Mesenchymal stem cell (in vitro differentiated cells and primary cell): Measurements from ENCODE around the gene FCN2.

ENCODE experiments used
- DNase-seq: peaks from one replicate; pipeline ENCODE4 v3.0.0-alpha.2; 2013
- H2AFZ ChIP-seq: one replicate; pipeline ENCODE4 v1.6.1; 2013; ENCODE audit warnings: low read depth, mild to moderate bottlenecking, control low read depth, inconsistent platforms, low read length, moderate library complexity
- H2AK5ac ChIP-seq: 2 replicates; pipeline ENCODE4 v1.6.1; 2013; ENCODE audit warnings: low read length, moderate library complexity, mild to moderate bottlenecking, inconsistent platforms; ENCODE audit not compliant: severe bottlenecking
- H2BK120ac ChIP-seq: one replicate; pipeline ENCODE4 v1.6.1; 2013; ENCODE audit warnings: low read depth, mild to moderate bottlenecking, inconsistent platforms, low read length, moderate library complexity
- H2BK12ac ChIP-seq, 2 experiments: one replicate each; pipeline ENCODE4 v1.6.1; 2013; ENCODE audit warnings: inconsistent platforms in 2 of 2, low read length in 2 of 2, mild to moderate bottlenecking in 2 of 2, moderate library complexity in 2 of 2, control low read depth in 1 of 2
- H2BK15ac ChIP-seq: one replicate; pipeline ENCODE4 v1.6.1; 2013; ENCODE audit warnings: mild to moderate bottlenecking, low read depth, inconsistent platforms; ENCODE audit not compliant: poor library complexity, severe bottlenecking
- H2BK5ac ChIP-seq: 2 replicates; pipeline ENCODE4 v1.6.1; 2013; ENCODE audit warnings: low read depth, mild to moderate bottlenecking, low read length, control low read depth, inconsistent platforms; ENCODE audit not compliant: poor library complexity, severe bottlenecking
- H3K14ac ChIP-seq, 2 experiments: one replicate each; pipeline ENCODE4 v1.6.1; 2013; ENCODE audit warnings: inconsistent platforms in 2 of 2, low read length in 2 of 2, control low read depth in 1 of 2, mild to moderate bottlenecking in 1 of 2, moderate library complexity in 1 of 2
- H3K18ac ChIP-seq, 2 experiments: one replicate each; pipeline ENCODE4 v1.6.1; 2013; ENCODE audit warnings: inconsistent platforms in 2 of 2, low read length in 2 of 2, control low read depth in 1 of 2, low read depth in 1 of 2, mild to moderate bottlenecking in 1 of 2
- H3K23ac ChIP-seq, 2 experiments: one replicate each; pipeline ENCODE4 v1.6.1; 2013; ENCODE audit warnings: inconsistent platforms in 2 of 2, low read length in 2 of 2, mild to moderate bottlenecking in 2 of 2, moderate library complexity in 2 of 2, control low read depth in 1 of 2
- H3K27ac ChIP-seq: 2 replicates; pipeline ENCODE4 v1.5.1; 2013; ENCODE audit warnings: mild to moderate bottlenecking, moderate library complexity, low read length, control low read depth, inconsistent platforms; ENCODE audit not compliant: poor library complexity, severe bottlenecking
- H3K27me3 ChIP-seq, 2 experiments: 2 replicates each; pipeline versions ENCODE4 v1.6.1 to v1.7.0; 2013; ENCODE audit warnings: low read length in 2 of 2, mild to moderate bottlenecking in 2 of 2, moderate library complexity in 2 of 2, control low read depth in 1 of 2, inconsistent platforms in 1 of 2; ENCODE audit not compliant: control insufficient read depth in 1 of 2, insufficient read depth in 1 of 2
- H3K36me3 ChIP-seq, 2 experiments: 2 replicates each; pipeline versions ENCODE4 v1.6.1 to v1.7.0; 2013; ENCODE audit warnings: low read length in 2 of 2, control low read depth in 1 of 2, inconsistent platforms in 1 of 2, low read depth in 1 of 2, mild to moderate bottlenecking in 1 of 2; ENCODE audit not compliant: insufficient read depth in 2 of 2, control insufficient read depth in 1 of 2
- H3K4ac ChIP-seq, 2 experiments: one replicate each; pipeline ENCODE4 v1.6.1; 2013; ENCODE audit warnings: inconsistent platforms in 2 of 2, low read length in 2 of 2, mild to moderate bottlenecking in 2 of 2, moderate library complexity in 2 of 2, control low read depth in 1 of 2, low read depth in 1 of 2
- H3K4me1 ChIP-seq: 2 replicates; pipeline ENCODE4 v1.6.1; 2013; ENCODE audit warnings: low read depth, low read length, control low read depth; ENCODE audit not compliant: control insufficient read depth, insufficient read depth
- H3K4me2 ChIP-seq: 2 replicates; pipeline ENCODE4 v1.6.1; 2013; ENCODE audit warnings: low read length, mild to moderate bottlenecking, inconsistent platforms; ENCODE audit not compliant: poor library complexity, severe bottlenecking
- H3K4me3 ChIP-seq, 2 experiments: 2 replicates each; pipeline versions ENCODE4 v1.5.1 to v1.7.0; 2013; ENCODE audit warnings: low read length in 2 of 2, mild to moderate bottlenecking in 2 of 2, control low read depth in 1 of 2, low read depth in 1 of 2; ENCODE audit not compliant: insufficient read depth in 1 of 2
- H3K79me1 ChIP-seq: replicated peaks from 2 replicates; pipeline ENCODE4 v1.6.1; 2013; ENCODE audit warnings: mild to moderate bottlenecking, control low read depth, low read length, inconsistent platforms; ENCODE audit not compliant: poor library complexity, severe bottlenecking
- H3K9ac ChIP-seq: 2 replicates; pipeline ENCODE4 v1.7.0; 2013; ENCODE audit warnings: mild to moderate bottlenecking, low read length, moderate library complexity
- H3K9me3 ChIP-seq: 2 replicates; pipeline ENCODE4 v1.7.0; 2013; ENCODE audit warnings: mild to moderate bottlenecking, low read length; ENCODE audit not compliant: control insufficient read depth
- H4K8ac ChIP-seq: one replicate; pipeline ENCODE4 v1.6.1; 2013; ENCODE audit warnings: inconsistent platforms, mild to moderate bottlenecking, low read length, moderate library complexity
- H4K91ac ChIP-seq: one replicate; pipeline ENCODE4 v1.6.1; 2013; ENCODE audit warnings: mild to moderate bottlenecking, low read length, inconsistent platforms
- WGBS: methylation state at CpG from one replicate; pipeline ENCODE4 v1.1.7; 2013; ENCODE audit warnings: mixed read lengths; 5-methylcytosine and 5-hydroxymethylcytosine counted together

The FCN2 gene

GRCh38 chr9:134844821-134845220 is 35.8 kb upstream of the FCN2 start:
- Histone ChIP-seq H3K9ac (no peak overlapping the region), H3K4me1 (peaks cover 5% of the 10 kb centered on the region), H3K18ac (no peak overlapping the region), H4K91ac (peak overlapping the region; percentile 45), H3K23ac (no peak overlapping the region), H2BK12ac (peak overlapping the region in 1 of 2 experiments; percentile 19), H2BK5ac (no peak overlapping the region), H4K8ac (no peak overlapping the region), H3K4me3 (no peak overlapping the region), H3K27me3 (no peaks in the 10 kb centered on the region), H3K9me3 (no peaks in the 10 kb centered on the region), H2AFZ (no peak overlapping the region), H3K79me1 (peaks cover 12% of the 10 kb centered on the region), H3K36me3 (peaks cover 53 to 63% of the 10 kb centered on the region in 2 experiments), H2BK15ac (no peak overlapping the region), H2AK5ac (no peak overlapping the region), H2BK120ac (no peak overlapping the region), H3K14ac (no peak overlapping the region), H3K4ac (no peak overlapping the region), H3K4me2 (no peak overlapping the region), H3K27ac (no peak overlapping the region)
- DNase-seq, result no peak
- 94% methylated on average over 8 of the region's 8 CpGs for WGBS

- WGBS, result 88% methylated on average over 16 of the region's 16 CpGs
- Histone ChIP-seq H3K27ac (no peak overlapping the region), H3K4me1 (peaks cover 5% of the 10 kb centered on the region), H3K36me3 (peaks cover 40 to 49% of the 10 kb centered on the region in 2 experiments), H3K27me3 (no peaks in the 10 kb centered on the region), H4K91ac (no peak overlapping the region), H3K23ac (no peak overlapping the region), H4K8ac (no peak overlapping the region), H3K18ac (no peak overlapping the region), H3K79me1 (peaks cover 4% of the 10 kb centered on the region), H3K9ac (no peak overlapping the region), H2AFZ (no peak overlapping the region), H3K9me3 (no peaks in the 10 kb centered on the region), H2AK5ac (no peak overlapping the region), H3K4ac (no peak overlapping the region), H2BK120ac (no peak overlapping the region), H3K4me3 (no peak overlapping the region), H2BK5ac (no peak overlapping the region), H2BK15ac (no peak overlapping the region), H3K14ac (no peak overlapping the region), H3K4me2 (no peak overlapping the region), H2BK12ac (no peak overlapping the region)
- no peak for DNase-seq
Observed at GRCh38 chr9:134846187-134846586, 34.4 kb upstream of the FCN2 start.

GRCh38 chr9:134846699-134847098 is 33.9 kb upstream of the FCN2 start:
- Histone ChIP-seq H3K18ac (no peak overlapping the region), H2AFZ (no peak overlapping the region), H4K8ac (no peak overlapping the region), H4K91ac (no peak overlapping the region), H3K9me3 (no peaks in the 10 kb centered on the region), H2BK5ac (no peak overlapping the region), H2BK120ac (no peak overlapping the region), H2AK5ac (no peak overlapping the region), H3K14ac (no peak overlapping the region), H3K23ac (no peak overlapping the region), H2BK12ac (no peak overlapping the region), H3K27ac (no peak overlapping the region), H3K36me3 (peaks cover 40 to 44% of the 10 kb centered on the region in 2 experiments), H3K4me2 (no peak overlapping the region), H3K4ac (no peak overlapping the region), H3K79me1 (peaks cover 1% of the 10 kb centered on the region), H3K9ac (no peak overlapping the region), H3K4me3 (no peak overlapping the region), H3K27me3 (no peaks in the 10 kb centered on the region), H3K4me1 (peaks cover 2% of the 10 kb centered on the region), H2BK15ac (no peak overlapping the region)
- WGBS, result 94% methylated on average over 1 of the region's 1 CpG
- DNase-seq, result no peak

- H2AK5ac ChIP-seq, result no peak overlapping the region
- H2BK12ac ChIP-seq, result no peak overlapping the region
- H3K9ac ChIP-seq, result no peak overlapping the region
- peak overlapping the region in 1 of 2 experiments; percentile 69 for H3K14ac ChIP-seq
- no peak overlapping the region for H2BK15ac ChIP-seq
- peak overlapping the region in 1 of 2 experiments; percentile 14 for H3K18ac ChIP-seq
- peaks cover 2% of the 10 kb centered on the region for H3K4me1 ChIP-seq
- 88% methylated on average over 3 of the region's 3 CpGs for WGBS
- H4K91ac ChIP-seq, result peak overlapping the region; percentile 78
- no peak for DNase-seq
- no peak overlapping the region for H3K4me2 ChIP-seq
- peaks cover 35 to 40% of the 10 kb centered on the region in 2 experiments for H3K36me3 ChIP-seq
- H3K4ac ChIP-seq, result no peak overlapping the region
- H3K27me3 ChIP-seq, result peaks cover 0 to 3% of the 10 kb centered on the region in 2 experiments
- H2BK5ac ChIP-seq, result no peak overlapping the region
- peak overlapping the region; percentile 75 for H4K8ac ChIP-seq
- no peak overlapping the region for H3K23ac ChIP-seq
- H2BK120ac ChIP-seq, result no peak overlapping the region
- no peak overlapping the region for H3K27ac ChIP-seq
- peaks cover 1% of the 10 kb centered on the region for H3K79me1 ChIP-seq
- no peaks in the 10 kb centered on the region for H3K9me3 ChIP-seq
- no peak overlapping the region for H3K4me3 ChIP-seq
- H2AFZ ChIP-seq, result no peak overlapping the region
Observed at GRCh38 chr9:134847138-134847537, 33.5 kb upstream of the FCN2 start.
